ENCODE data around the gene DGKA.
"Not testable (repeated sequence)": the region's sequence is repeated elsewhere in the genome, so short reads cannot be mapped to it uniquely, and the experiment has no call there.

- TF ChIP-seq CTCF (conservative IDR thresholded peaks at IDR 0.05; ENCODE audit: low read depth, low read length); POLR2A (IDR thresholded peaks at IDR 0.05; ENCODE audit: low read depth, low read length); RFX5 (IDR thresholded peaks at IDR 0.05; ENCODE audit: low read depth, low read length); RAD21 (IDR thresholded peaks at IDR 0.05; ENCODE audit: low read length); BHLHE40 (IDR thresholded peaks at IDR 0.05; ENCODE audit: low read depth, low read length); ELK1 (IDR thresholded peaks at IDR 0.05; ENCODE audit: borderline replicate concordance, low read depth, low read length); RCOR1 (IDR thresholded peaks at IDR 0.05; ENCODE audit: insufficient replicate concordance, low read length); MXI1 (IDR thresholded peaks at IDR 0.05; ENCODE audit: borderline replicate concordance, low read depth, low read length); CEBPB (IDR thresholded peaks at IDR 0.05; ENCODE audit: low read depth, low read length); MAFK (IDR thresholded peaks at IDR 0.05; ENCODE audit: low read depth, low read length); FOS (IDR thresholded peaks at IDR 0.05; ENCODE audit: low read depth, low read length); MAZ (IDR thresholded peaks at IDR 0.05; ENCODE audit: borderline replicate concordance, low read depth, low read length); SMC3 (IDR thresholded peaks at IDR 0.05; ENCODE audit: low read depth, low read length): not testable (repeated sequence)
- TF ChIP-seq, protein P1, sequence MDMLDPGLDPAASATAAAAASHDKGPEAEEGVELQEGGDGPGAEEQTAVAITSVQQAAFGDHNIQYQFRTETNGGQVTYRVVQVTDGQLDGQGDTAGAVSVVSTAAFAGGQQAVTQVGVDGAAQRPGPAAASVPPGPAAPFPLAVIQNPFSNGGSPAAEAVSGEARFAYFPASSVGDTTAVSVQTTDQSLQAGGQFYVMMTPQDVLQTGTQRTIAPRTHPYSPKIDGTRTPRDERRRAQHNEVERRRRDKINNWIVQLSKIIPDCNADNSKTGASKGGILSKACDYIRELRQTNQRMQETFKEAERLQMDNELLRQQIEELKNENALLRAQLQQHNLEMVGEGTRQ (IDR thresholded peaks at IDR 0.05; ENCODE audit: low read depth, low read length): not testable (repeated sequence)
Observed at GRCh38 chr12:55999999-56000540, 69.1 kb downstream of the DGKA start.

Measured in IMR-90 (cell line).